Measurements from ENCODE around the gene PMM2.

GRCh38 chr16:8854298-8854948 lies 56.8 kb downstream of the PMM2 start:
- TF ChIP-seq CTCF (IDR thresholded peaks at IDR 0.05) = no peak
- no peak for TF ChIP-seq POLR2AphosphoS5 (IDR thresholded peaks at IDR 0.05)
- TF ChIP-seq POLR2A (IDR thresholded peaks at IDR 0.05) = no peak
